MM.1S (cell line): ENCODE measurements around the gene COL6A2.

Source experiments
- DNase-seq: peaks from one replicate; pipeline ENCODE4 v3.0.0-alpha.2; 2015
- H2AFZ ChIP-seq: fragments of 300-600 bp; sonication (generic); 2 replicates; pipeline ENCODE4 v1.6.0; 2016; ENCODE audit warnings: antibody characterized with exemption, low read length
- H3F3A ChIP-seq: fragments of 300-600 bp; sonication (generic); 2 replicates; pipeline ENCODE4 v1.6.1; 2016; ENCODE audit warnings: mild to moderate bottlenecking, antibody characterized with exemption, low read length, moderate library complexity, mixed read lengths; ENCODE audit not compliant: insufficient read depth
- H3K27ac ChIP-seq: fragments of 300-600 bp; sonication (generic); 2 replicates; pipeline ENCODE4 v1.5.1; 2016; ENCODE audit warnings: mild to moderate bottlenecking, low read length
- H3K27me3 ChIP-seq: fragments of 300-600 bp; sonication (generic); replicated peaks from 2 replicates; pipeline ENCODE4 v1.6.0; 2016; ENCODE audit warnings: low read length; ENCODE audit not compliant: insufficient read depth
- H3K36me3 ChIP-seq: fragments of 300-600 bp; sonication (generic); replicated peaks from 2 replicates; pipeline ENCODE4 v1.6.1; 2016; ENCODE audit warnings: mild to moderate bottlenecking, low read length, mixed read lengths; ENCODE audit not compliant: insufficient read depth
- H3K4me1 ChIP-seq: fragments of 300-600 bp; sonication (generic); 2 replicates; pipeline ENCODE4 v1.6.1; 2016; ENCODE audit warnings: low read length, mixed read lengths
- H3K4me2 ChIP-seq: fragments of 300-600 bp; sonication (generic); 2 replicates; pipeline ENCODE4 v1.6.0; 2016; ENCODE audit warnings: low read depth, low read length
- H3K4me3 ChIP-seq: fragments of 300-600 bp; sonication (generic); 2 replicates; pipeline ENCODE4 v1.5.1; 2016; ENCODE audit warnings: low read length, mixed read lengths
- H3K79me2 ChIP-seq: fragments of 300-600 bp; sonication (generic); 2 replicates; pipeline ENCODE4 v1.6.1; 2016; ENCODE audit warnings: mixed run types, low read length, mixed read lengths
- H3K9ac ChIP-seq: fragments of 300-600 bp; sonication (generic); 2 replicates; pipeline ENCODE4 v1.6.1; 2016; ENCODE audit warnings: low read length, mixed read lengths
- H3K9me2 ChIP-seq: fragments of 300-600 bp; sonication (generic); replicated peaks from 2 replicates; pipeline ENCODE4 v1.6.1; 2016; ENCODE audit warnings: mild to moderate bottlenecking, low read length, mixed read lengths; ENCODE audit not compliant: insufficient read depth
- H3K9me3 ChIP-seq: fragments of 300-600 bp; sonication (generic); replicated peaks from 2 replicates; pipeline ENCODE4 v1.6.1; 2016; ENCODE audit warnings: mild to moderate bottlenecking, low read length, mixed read lengths; ENCODE audit not compliant: insufficient read depth
- H4K20me1 ChIP-seq: fragments of 300-600 bp; sonication (generic); 2 replicates; pipeline ENCODE4 v1.6.1; 2016; ENCODE audit warnings: mild to moderate bottlenecking, low read length, moderate library complexity, mixed read lengths; ENCODE audit not compliant: insufficient read depth
- CTCF ChIP-seq: fragments of 300-600 bp; sonication (generic); IDR thresholded peaks from 2 replicates; pipeline ENCODE4 v1.5.1; 2016; ENCODE audit warnings: antibody characterized with exemption, low read length, mixed read lengths
- EZH2 ChIP-seq: fragments of 300-600 bp; sonication (generic); optimal IDR thresholded peaks from 2 replicates; pipeline ENCODE3; 2017; ENCODE audit warnings: low read depth, mild to moderate bottlenecking, antibody characterized with exemption, low read length, mixed read lengths
- EZH2phosphoT487 ChIP-seq: fragments of 300-600 bp; sonication (generic); IDR thresholded peaks from 2 replicates; pipeline ENCODE4 v1.6.1; 2018; ENCODE audit warnings: antibody characterized with exemption, low read length

Gene COL6A2

GRCh38 chr21:46077674-46078101, 20.2 kb upstream of the COL6A2 start:
- Histone ChIP-seq H3K9me3 (no peaks in the 10 kb centered on the region), H3K9me2 (no peaks in the 10 kb centered on the region), H2AFZ (no peak overlapping the region), H3K27me3 (peaks cover 98% of the 10 kb centered on the region), H3K79me2 (no peaks in the 10 kb centered on the region), H3K4me2 (no peak overlapping the region), H4K20me1 (no peaks in the 10 kb centered on the region), H3K9ac (no peak overlapping the region), H3K27ac (no peak overlapping the region), H3F3A (no peaks in the 10 kb centered on the region), H3K4me1 (no peaks in the 10 kb centered on the region), H3K4me3 (no peak overlapping the region), H3K36me3 (no peaks in the 10 kb centered on the region)
- TF ChIP-seq CTCF (no peak), EZH2 (no peak), EZH2phosphoT487 (no peak)
- DNase-seq, result no peak

DNA sequence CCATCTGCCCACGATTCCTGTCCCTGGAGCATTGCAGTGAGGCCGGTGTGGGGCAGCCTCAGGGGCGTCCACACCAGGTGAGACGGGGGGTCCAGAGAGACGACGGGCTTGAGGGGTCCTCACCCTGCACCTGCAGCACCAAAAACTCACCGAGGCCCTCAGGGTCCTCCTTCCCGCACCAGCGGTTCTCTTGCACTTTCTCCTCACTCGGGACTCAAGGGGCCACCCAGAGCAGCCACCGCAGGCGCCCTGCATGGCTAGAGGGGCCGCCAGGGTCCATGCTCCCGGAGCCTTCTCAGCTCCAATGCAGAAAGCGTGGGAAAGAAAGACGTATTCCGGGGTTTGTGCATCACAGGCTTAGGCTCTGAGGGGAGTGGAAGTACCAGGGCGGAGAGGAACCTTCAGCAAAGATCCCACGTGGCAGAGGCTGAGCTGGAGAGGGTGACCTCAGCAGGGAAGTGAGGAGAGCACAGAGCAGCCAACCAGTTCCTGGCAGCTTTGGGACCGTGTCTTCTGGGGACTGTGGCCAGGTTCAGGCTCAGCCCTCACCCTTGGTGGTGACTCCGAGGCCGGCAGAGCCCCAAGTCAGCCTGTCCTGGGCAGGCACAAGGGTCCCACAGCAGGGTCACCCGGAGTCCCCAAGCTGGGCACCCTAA, 19.5 kb upstream of the COL6A2 start:
- no peak for DNase-seq
- no peak overlapping the region for H3K9ac ChIP-seq
- no peaks in the 10 kb centered on the region for H3F3A ChIP-seq
- no peak overlapping the region for H2AFZ ChIP-seq
- no peaks in the 10 kb centered on the region for H3K9me3 ChIP-seq
- peaks cover 98% of the 10 kb centered on the region for H3K27me3 ChIP-seq
- no peak overlapping the region for H3K27ac ChIP-seq
- TF ChIP-seq CTCF (no peak), EZH2phosphoT487 (no peak), EZH2 (no peak)
- H3K9me2 ChIP-seq, result no peaks in the 10 kb centered on the region
- H3K4me2 ChIP-seq, result no peak overlapping the region
- H4K20me1 ChIP-seq, result no peaks in the 10 kb centered on the region
- H3K36me3 ChIP-seq, result no peaks in the 10 kb centered on the region
- no peak overlapping the region for H3K4me3 ChIP-seq
- H3K79me2 ChIP-seq, result no peaks in the 10 kb centered on the region
- H3K4me1 ChIP-seq, result no peaks in the 10 kb centered on the region

GRCh38 chr21:46078978-46079351, 18.9 kb upstream of the COL6A2 start:
- no peak overlapping the region for H3K4me2 ChIP-seq
- no peaks in the 10 kb centered on the region for H3F3A ChIP-seq
- H3K9me3 ChIP-seq, result no peaks in the 10 kb centered on the region
- no peak overlapping the region for H3K27ac ChIP-seq
- H3K27me3 ChIP-seq, result peaks cover 98% of the 10 kb centered on the region
- H4K20me1 ChIP-seq, result no peaks in the 10 kb centered on the region
- H3K4me3 ChIP-seq, result no peak overlapping the region
- DNase-seq, result no peak
- H3K9ac ChIP-seq, result no peak overlapping the region
- H3K4me1 ChIP-seq, result no peaks in the 10 kb centered on the region
- no peak overlapping the region for H2AFZ ChIP-seq
- no peaks in the 10 kb centered on the region for H3K9me2 ChIP-seq
- TF ChIP-seq CTCF, result no peak
- no peak for TF ChIP-seq EZH2
- no peak for TF ChIP-seq EZH2phosphoT487
- no peaks in the 10 kb centered on the region for H3K79me2 ChIP-seq
- no peaks in the 10 kb centered on the region for H3K36me3 ChIP-seq
